Upper lobe of left lung (tissue), 6 donors: ENCODE measurements around the gene FAT1. TPM values are rescaled to one million over a fixed set of nuclear protein-coding genes. Genes with fewer than 3 reads are reported as not detected.
"Not testable (repeated sequence)": the region's sequence is repeated elsewhere in the genome, so short reads cannot be mapped to it uniquely, and the experiment has no call there.

Source experiments
- ATAC-seq, 2 donors: fragments of 200-7000 bp; cut with Tn5 transposase; one replicate each; pipeline ENCODE4 v1.9.1; 2022; ENCODE audit warnings: mild to moderate bottlenecking in 2 of 2, moderate library complexity in 2 of 2; ENCODE audit not compliant: low FRiP score in 2 of 2
- DNase-seq, 2 donors: peaks; one replicate each; pipeline ENCODE4 v3.0.0-alpha.2; 2019 to 2020
- H3K27ac ChIP-seq, 4 donors: fragments of 200-600 bp; sonication (generic); one replicate each; pipeline ENCODE4 v1.5.1; 2016 to 2019
- H3K27me3 ChIP-seq, 4 donors: fragments of 200-600 bp; sonication (generic); one replicate each; pipeline ENCODE4 v1.5.1; 2017 to 2019
- H3K36me3 ChIP-seq, 4 donors: fragments of 200-600 bp; sonication (generic); one replicate each; pipeline ENCODE4 v1.5.1; 2016 to 2019
- H3K4me1 ChIP-seq, 4 donors: fragments of 200-600 bp; sonication (generic); one replicate each; pipeline ENCODE4 v1.5.1; 2018 to 2019
- H3K4me3 ChIP-seq, 4 donors: fragments of 200-600 bp; sonication (generic); one replicate each; pipeline ENCODE4 v1.5.1; 2017 to 2019; ENCODE audit warnings: mild to moderate bottlenecking in 2 of 4, moderate library complexity in 1 of 4
- H3K9me3 ChIP-seq, 4 donors: fragments of 200-600 bp; sonication (generic); one replicate each; pipeline ENCODE4 v1.5.1; 2018 to 2019
- EP300 ChIP-seq, 4 donors: sonication (generic); formaldehyde crosslinking; IDR thresholded peaks; one replicate each; pipeline ENCODE4 v1.5.1; 2017; ENCODE audit warnings: antibody characterized with exemption in 4 of 4, control low read depth in 2 of 4
- POLR2A ChIP-seq, 4 donors: fragments of 450-650 bp; IDR thresholded peaks; one replicate each; pipeline ENCODE4 v1.5.1; 2016 to 2017; ENCODE audit warnings: antibody characterized with exemption in 4 of 4, mild to moderate bottlenecking in 2 of 4
- POLR2AphosphoS5 ChIP-seq, 2 donors: sonication (generic); formaldehyde crosslinking; IDR thresholded peaks; one replicate each; pipeline ENCODE4 v1.5.1; 2017; ENCODE audit warnings: antibody characterized with exemption in 2 of 2
- WGBS, 2 donors: methylation state at CpG; one replicate each; pipeline ENCODE4 v1.1.5; 2017 to 2018; 5-methylcytosine and 5-hydroxymethylcytosine counted together
- total RNA-seq, 6 donors: library from RNA; depleted of rRNA in 4 of 6; stranded (reverse); fragments of >200 nt in 4 of 6; gene quantifications; one replicate each; pipeline versions ENCODE4 v1.1.0 to v1.2.1, GENCODE V29; 2016 to 2021
- TF ChIP-seq, protein P1 (sequence below), 6 experiments: fragments of 450-650 bp in 4 of 6; fragments of 200-600 bp in 2 of 6; sonication (generic) in 2 of 6; IDR thresholded peaks; one replicate each; pipeline ENCODE4 v1.5.1; 2016 to 2019; ENCODE audit warnings: antibody characterized with exemption in 6 of 6
- donor health status: DM: no; HTN: no; CAD: no; lungs with moderate emphysema.
- donor health status: DM: no; HTN: yes; CAD: no; lungs with severe emphysema.

The FAT1 gene
- total RNA-seq, 6 donors from 2014 or later = 42.8 to 92.2 (median 77.4) TPM

DNA sequence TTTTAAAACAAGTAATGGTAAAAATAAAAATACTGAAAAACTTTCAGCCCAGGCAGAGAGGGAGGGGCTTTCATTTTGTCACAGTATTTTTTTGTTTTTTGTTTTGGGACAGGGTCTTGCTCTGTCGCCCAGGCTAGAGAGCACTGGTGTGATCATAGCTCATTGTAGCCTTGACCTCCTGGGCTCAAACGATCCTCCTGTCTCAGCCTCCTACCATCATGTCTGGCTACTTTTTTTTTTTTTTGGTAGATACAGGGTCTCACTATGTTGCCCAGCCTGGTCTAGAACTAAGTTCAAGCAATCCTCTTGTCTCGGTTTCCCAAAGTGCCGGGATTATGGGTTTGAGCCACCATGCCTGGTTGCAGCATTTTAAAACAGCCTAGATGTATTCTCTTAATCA is 40.8 kb upstream of the FAT1 start:
- H3K4me1 ChIP-seq = no peaks in the 10 kb centered on the region
- H3K27me3 ChIP-seq = no peaks in the 10 kb centered on the region
- no peak overlapping the region for H3K27ac ChIP-seq
- DNase-seq = no peak
- WGBS, 2 donors = 95 to 99% methylated on average over 4 of the region's 4 CpGs
- H3K36me3 ChIP-seq = no peaks in the 10 kb centered on the region
- H3K9me3 ChIP-seq = no peaks in the 10 kb centered on the region
- H3K4me3 ChIP-seq = no peak overlapping the region
- ATAC-seq = no peak
- TF ChIP-seq POLR2AphosphoS5 (IDR thresholded peaks at IDR 0.05) (no peak), EP300 (IDR thresholded peaks at IDR 0.05) (no peak), POLR2A (IDR thresholded peaks at IDR 0.05) (no peak)
- TF ChIP-seq, protein P1, sequence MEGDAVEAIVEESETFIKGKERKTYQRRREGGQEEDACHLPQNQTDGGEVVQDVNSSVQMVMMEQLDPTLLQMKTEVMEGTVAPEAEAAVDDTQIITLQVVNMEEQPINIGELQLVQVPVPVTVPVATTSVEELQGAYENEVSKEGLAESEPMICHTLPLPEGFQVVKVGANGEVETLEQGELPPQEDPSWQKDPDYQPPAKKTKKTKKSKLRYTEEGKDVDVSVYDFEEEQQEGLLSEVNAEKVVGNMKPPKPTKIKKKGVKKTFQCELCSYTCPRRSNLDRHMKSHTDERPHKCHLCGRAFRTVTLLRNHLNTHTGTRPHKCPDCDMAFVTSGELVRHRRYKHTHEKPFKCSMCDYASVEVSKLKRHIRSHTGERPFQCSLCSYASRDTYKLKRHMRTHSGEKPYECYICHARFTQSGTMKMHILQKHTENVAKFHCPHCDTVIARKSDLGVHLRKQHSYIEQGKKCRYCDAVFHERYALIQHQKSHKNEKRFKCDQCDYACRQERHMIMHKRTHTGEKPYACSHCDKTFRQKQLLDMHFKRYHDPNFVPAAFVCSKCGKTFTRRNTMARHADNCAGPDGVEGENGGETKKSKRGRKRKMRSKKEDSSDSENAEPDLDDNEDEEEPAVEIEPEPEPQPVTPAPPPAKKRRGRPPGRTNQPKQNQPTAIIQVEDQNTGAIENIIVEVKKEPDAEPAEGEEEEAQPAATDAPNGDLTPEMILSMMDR (IDR thresholded peaks at IDR 0.05) = no peak

DNA sequence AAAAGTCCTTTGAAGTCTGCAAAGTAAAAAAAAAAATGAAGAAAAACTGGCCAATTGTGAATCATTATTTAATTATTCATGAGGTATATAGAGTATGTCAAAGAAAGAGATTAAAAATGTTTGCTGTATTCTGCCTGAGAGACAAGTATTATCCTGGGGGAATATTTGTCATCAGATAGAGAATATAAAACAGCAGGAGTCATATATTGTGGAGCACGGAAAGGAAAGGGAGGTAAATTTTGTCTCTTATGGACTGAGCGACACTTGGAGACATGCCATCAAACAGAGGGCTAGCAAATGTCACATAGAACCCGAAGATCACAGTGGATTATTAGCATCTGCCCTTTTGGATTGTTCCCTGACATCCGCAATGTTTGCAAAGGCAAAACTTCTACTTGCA is 39.2 kb upstream of the FAT1 start:
- WGBS, 2 donors = 87 to 88% methylated on average over 4 of the region's 4 CpGs
- ATAC-seq (no peak), DNase-seq (no peak)
- TF ChIP-seq EP300 (IDR thresholded peaks at IDR 0.05) = no peak
- TF ChIP-seq, protein P1 (IDR thresholded peaks at IDR 0.05) = no peak
- no peak for TF ChIP-seq POLR2A (IDR thresholded peaks at IDR 0.05)
- TF ChIP-seq POLR2AphosphoS5 (IDR thresholded peaks at IDR 0.05) = no peak
- Histone ChIP-seq H3K27ac (no peak overlapping the region), H3K4me3 (no peak overlapping the region), H3K9me3 (no peaks in the 10 kb centered on the region), H3K27me3 (no peaks in the 10 kb centered on the region), H3K4me1 (no peaks in the 10 kb centered on the region), H3K36me3 (no peaks in the 10 kb centered on the region)

DNA sequence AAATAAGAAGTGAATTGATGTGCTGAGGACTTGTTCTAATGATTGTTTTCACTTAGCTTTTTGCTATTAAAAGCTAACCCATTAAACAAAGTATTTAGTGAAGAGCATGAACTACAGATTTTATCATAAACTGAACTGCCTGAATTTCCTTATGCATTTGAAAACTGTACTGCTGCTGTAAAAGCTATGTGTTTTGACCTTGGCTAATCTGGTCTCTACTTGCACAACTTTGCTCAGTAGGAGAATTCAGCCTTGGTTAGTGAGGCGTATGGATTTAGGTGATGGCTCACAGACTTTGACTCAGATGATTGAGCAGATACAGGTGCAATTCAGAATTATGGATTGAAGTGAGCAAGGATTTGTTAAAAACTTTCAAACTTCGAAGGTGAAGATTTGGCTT is 38.7 kb upstream of the FAT1 start:
- no peak for DNase-seq
- WGBS, 2 donors = 80 to 86% methylated on average over 2 of the region's 2 CpGs
- ATAC-seq = no peak
- TF ChIP-seq, protein P1 (IDR thresholded peaks at IDR 0.05) = no peak
- no peak for TF ChIP-seq POLR2AphosphoS5 (IDR thresholded peaks at IDR 0.05)
- no peak for TF ChIP-seq EP300 (IDR thresholded peaks at IDR 0.05)
- no peak for TF ChIP-seq POLR2A (IDR thresholded peaks at IDR 0.05)
- Histone ChIP-seq H3K4me3 (no peak overlapping the region), H3K27me3 (no peaks in the 10 kb centered on the region), H3K4me1 (no peaks in the 10 kb centered on the region), H3K27ac (no peak overlapping the region), H3K36me3 (no peaks in the 10 kb centered on the region), H3K9me3 (no peaks in the 10 kb centered on the region)

DNA sequence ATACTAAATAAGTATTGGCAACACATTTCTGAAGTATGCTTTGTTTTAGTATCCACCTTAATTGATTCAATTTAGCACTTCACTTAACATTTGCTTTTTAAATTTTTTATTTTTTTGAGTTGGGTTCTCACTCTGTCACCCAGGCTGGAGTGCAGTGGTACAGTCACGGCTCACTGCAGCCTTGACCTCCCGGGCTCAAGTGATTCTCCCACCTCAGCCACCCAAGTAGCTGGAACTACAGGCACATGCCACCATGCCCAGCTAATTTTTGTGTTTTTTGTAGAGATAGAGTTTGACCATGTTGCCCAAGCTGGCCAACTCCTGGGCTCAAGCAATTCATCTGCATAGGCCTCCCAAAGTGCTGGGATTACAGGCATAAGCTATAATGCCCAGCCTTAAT is 38.3 kb upstream of the FAT1 start:
- 94 to 100% methylated on average over 2 of the region's 2 CpGs for WGBS, 2 donors
- not testable (repeated sequence) for H3K36me3 ChIP-seq, H3K4me1 ChIP-seq, ATAC-seq, H3K4me3 ChIP-seq, H3K27ac ChIP-seq, H3K9me3 ChIP-seq, DNase-seq, H3K27me3 ChIP-seq

DNA sequence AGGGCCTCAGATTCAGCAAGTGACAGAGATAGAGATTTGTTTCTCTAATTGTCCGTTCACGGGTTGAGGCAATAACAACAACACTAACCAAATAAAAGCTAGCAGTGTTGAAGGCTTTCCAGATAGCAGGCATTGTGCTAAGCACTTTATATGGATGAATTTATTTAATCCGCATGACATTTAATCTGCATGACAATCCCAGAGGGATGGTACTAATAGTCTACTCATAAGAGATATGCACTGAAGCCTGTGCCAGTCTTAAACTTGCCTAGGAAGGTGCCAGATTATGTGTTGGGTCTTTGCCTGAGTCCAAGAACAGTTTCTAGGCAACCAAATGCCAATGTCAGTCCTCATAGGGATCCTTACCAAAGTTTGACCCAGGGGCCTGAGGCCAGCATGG is 37.7 kb upstream of the FAT1 start:
- 89 to 95% methylated on average over 3 of the region's 3 CpGs for WGBS, 2 donors

More for the DNA sequence above, 37.7 kb upstream of the FAT1 start:
- H3K27ac ChIP-seq = no peak overlapping the region
- DNase-seq (no peak), ATAC-seq (no peak)
- H3K4me1 ChIP-seq = no peaks in the 10 kb centered on the region
- no peak overlapping the region for H3K4me3 ChIP-seq
- TF ChIP-seq EP300 (IDR thresholded peaks at IDR 0.05) = no peak
- TF ChIP-seq, protein P1 (IDR thresholded peaks at IDR 0.05) = no peak
- no peak for TF ChIP-seq POLR2AphosphoS5 (IDR thresholded peaks at IDR 0.05)
- TF ChIP-seq POLR2A (IDR thresholded peaks at IDR 0.05) = no peak
- no peaks in the 10 kb centered on the region for H3K9me3 ChIP-seq
- H3K27me3 ChIP-seq = no peaks in the 10 kb centered on the region
- no peaks in the 10 kb centered on the region for H3K36me3 ChIP-seq
